Neural progenitor cell (in vitro differentiated cells): ENCODE results near the gene MYRIP.

Experiments used
- CTCF ChIP-seq: fragments of 200-600 bp; sonication (generic); IDR thresholded peaks from 2 replicates; pipeline ENCODE4 v1.5.1; 2017; ENCODE audit warnings: antibody characterized with exemption, mild to moderate bottlenecking
- EZH2phosphoT487 ChIP-seq: fragments of 200-600 bp; sonication (generic); IDR thresholded peaks from 2 replicates; pipeline ENCODE4 v1.6.1; 2017; ENCODE audit warnings: antibody characterized with exemption

- TF ChIP-seq CTCF = no peak
- TF ChIP-seq EZH2phosphoT487 = no peak
These were observed 215.1 kb downstream of the MYRIP start for GRCh38 chr3:40024526-40024925.
